H1 (cell line): ENCODE measurements around the gene NUP107. TPM values are rescaled to one million over a fixed set of nuclear protein-coding genes. Genes with fewer than 3 reads are reported as not detected.

ENCODE experiments used
- CTCF ChIA-PET: fragments of 300-600 bp; sonication (Branson Sonifier 250); formaldehyde crosslinking; loops from one replicate; lab custom pipeline; 2021; ENCODE audit not compliant: partially characterized antibody; lab: Charles Lee
- POLR2A ChIA-PET: fragments of 300-600 bp; sonication (Branson Sonifier 250); formaldehyde crosslinking; loops from one replicate; lab custom pipeline; 2021; ENCODE audit warnings: inconsistent platforms; ENCODE audit not compliant: partially characterized antibody; lab: Charles Lee
- DNase-seq, 2 experiments: peaks; one replicate each; pipeline versions ENCODE4 v3.0.0 to v3.0.0-alpha.2; 2010 to 2022; ENCODE audit warnings: low spot score in 2 of 2, low read depth in 1 of 2, mixed read lengths in 1 of 2
- FAIRE-seq: peaks from 2 replicates; lab custom pipeline; 2011; peaks lifted over from hg19 to GRCh38; lab: Jason Lieb, UNC
- H2AFZ ChIP-seq: 2 replicates; pipeline ENCODE4 v1.8.1; 2012; ENCODE audit warnings: low read length, inconsistent platforms
- H2AK5ac ChIP-seq: 2 replicates; pipeline ENCODE4 v1.6.1; 2013; ENCODE audit warnings: low read depth, low read length
- H2BK120ac ChIP-seq: replicated peaks from 2 replicates; pipeline ENCODE3; 2013; ENCODE audit warnings: low read depth, low read length, inconsistent platforms
- H2BK12ac ChIP-seq: 2 replicates; pipeline ENCODE4 v1.6.1; 2013; ENCODE audit warnings: low read depth, low read length
- H2BK15ac ChIP-seq: 2 replicates; pipeline ENCODE4 v1.6.1; 2013; ENCODE audit warnings: low read length
- H2BK20ac ChIP-seq: 2 replicates; pipeline ENCODE4 v1.6.1; 2013; ENCODE audit warnings: low read length
- H2BK5ac ChIP-seq: 2 replicates; pipeline ENCODE4 v1.6.1; 2013; ENCODE audit warnings: low read depth, low read length
- H3K14ac ChIP-seq: 2 replicates; pipeline ENCODE4 v1.6.1; 2013; ENCODE audit warnings: inconsistent platforms; ENCODE audit not compliant: insufficient read length
- H3K18ac ChIP-seq: 2 replicates; pipeline ENCODE4 v1.6.1; 2013; ENCODE audit warnings: low read length; ENCODE audit errors: extremely low read depth
- H3K23ac ChIP-seq: 2 replicates; pipeline ENCODE4 v1.6.1; 2013; ENCODE audit warnings: inconsistent platforms; ENCODE audit not compliant: insufficient read length
- H3K23me2 ChIP-seq: 2 replicates; pipeline ENCODE4 v1.6.1; 2013; ENCODE audit warnings: low read depth, low read length
- H3K27ac ChIP-seq: 2 replicates; pipeline ENCODE4 v1.6.1; 2011; ENCODE audit warnings: low read depth, low read length, inconsistent platforms
- H3K27me3 ChIP-seq, 4 experiments: replicated peaks in 1 of 4; 1 replicate in 1 of 4; 2 replicates in 3 of 4; pipeline versions ENCODE4 v1.6.1 to v1.8.1; 2011 to 2013; ENCODE audit warnings: low read length in 3 of 4, mild to moderate bottlenecking in 3 of 4, inconsistent platforms in 2 of 4, mixed read lengths in 2 of 4, moderate library complexity in 1 of 4; ENCODE audit not compliant: control insufficient read depth in 3 of 4, insufficient read depth in 3 of 4; ENCODE audit errors: extremely low read depth in 1 of 4
- H3K36me3 ChIP-seq, 4 experiments: 2 replicates each; pipeline versions ENCODE4 v1.6.1 to v1.8.1; 2011 to 2013; ENCODE audit warnings: mild to moderate bottlenecking in 4 of 4, low read length in 3 of 4, moderate library complexity in 2 of 4, control low read depth in 1 of 4, inconsistent platforms in 1 of 4; ENCODE audit not compliant: insufficient read depth in 4 of 4, control insufficient read depth in 2 of 4
- H3K4ac ChIP-seq: replicated peaks from 2 replicates; pipeline ENCODE3; 2013; ENCODE audit warnings: low read length, low read depth, mixed read lengths, inconsistent platforms; ENCODE audit not compliant: insufficient read length
- H3K4me1 ChIP-seq, 4 experiments: replicated peaks in 1 of 4; 1 replicate in 1 of 4; 2 replicates in 3 of 4; pipeline versions ENCODE4 v1.6.1 to v1.8.1; 2011 to 2013; ENCODE audit warnings: low read length in 3 of 4, inconsistent platforms in 2 of 4, mixed read lengths in 1 of 4; ENCODE audit not compliant: insufficient read depth in 4 of 4, control insufficient read depth in 3 of 4
- H3K4me2 ChIP-seq, 2 experiments: 2 replicates each; pipeline versions ENCODE4 v1.6.1 to v1.8.1; 2011 to 2013; ENCODE audit warnings: low read depth in 2 of 2, low read length in 2 of 2, control low read depth in 1 of 2, inconsistent platforms in 1 of 2, mild to moderate bottlenecking in 1 of 2; ENCODE audit not compliant: insufficient read depth in 1 of 2
- H3K4me3 ChIP-seq, 4 experiments: fragments of 200-600, 300-600 bp in 1 of 4; sonication (generic), shearing (Covaris generic), sonication (Bioruptor Twin) in 1 of 4; 2 replicates each; pipeline versions ENCODE4 v1.5.1 to v1.8.1; 2011 to 2016; ENCODE audit warnings: low read length in 4 of 4, low read depth in 3 of 4, control low read depth in 2 of 4, inconsistent platforms in 2 of 4, mild to moderate bottlenecking in 2 of 4, mixed read lengths in 1 of 4, moderate library complexity in 1 of 4; ENCODE audit not compliant: insufficient read depth in 2 of 4; ENCODE audit errors: extremely low read depth in 1 of 4
- H3K56ac ChIP-seq: replicated peaks from 2 replicates; pipeline ENCODE3; 2013; ENCODE audit warnings: low read depth, mild to moderate bottlenecking, mixed read lengths, low read length, inconsistent platforms; ENCODE audit not compliant: insufficient read length
- H3K79me1 ChIP-seq: 2 replicates; pipeline ENCODE4 v1.6.1; 2013; ENCODE audit warnings: low read depth, low read length, control low read depth
- H3K79me2 ChIP-seq, 2 experiments: 2 replicates each; pipeline versions ENCODE4 v1.6.1 to v1.8.1; 2012 to 2013; ENCODE audit warnings: low read length in 2 of 2, mild to moderate bottlenecking in 2 of 2, inconsistent platforms in 1 of 2; ENCODE audit not compliant: insufficient read depth in 2 of 2, control insufficient read depth in 1 of 2
- H3K9ac ChIP-seq, 4 experiments: replicated peaks in 1 of 4; 1 replicate in 1 of 4; 2 replicates in 3 of 4; pipeline versions ENCODE4 v1.6.1 to v1.8.1; 2011 to 2013; ENCODE audit warnings: low read depth in 3 of 4, low read length in 3 of 4, control low read depth in 2 of 4, mild to moderate bottlenecking in 2 of 4, moderate library complexity in 2 of 4, inconsistent platforms in 1 of 4; ENCODE audit errors: extremely low read depth in 1 of 4
- H3K9me3 ChIP-seq, 2 experiments: 2 replicates each; pipeline versions ENCODE4 v1.6.1 to v1.8.1; 2012 to 2013; ENCODE audit warnings: mild to moderate bottlenecking in 2 of 2, moderate library complexity in 2 of 2, control low read depth in 1 of 2, inconsistent platforms in 1 of 2, low read depth in 1 of 2, low read length in 1 of 2, mixed read lengths in 1 of 2; ENCODE audit not compliant: insufficient read depth in 2 of 2
- H4K20me1 ChIP-seq, 2 experiments: replicated peaks in 1 of 2; 2 replicates each; pipeline versions ENCODE3 to v1.8.1; 2011 to 2013; ENCODE audit warnings: inconsistent platforms in 2 of 2, low read length in 2 of 2, mild to moderate bottlenecking in 1 of 2; ENCODE audit not compliant: insufficient read depth in 2 of 2, control insufficient read depth in 1 of 2
- H4K5ac ChIP-seq: 2 replicates; pipeline ENCODE4 v1.6.1; 2013; ENCODE audit warnings: low read length, low read depth, mixed read lengths, inconsistent platforms; ENCODE audit not compliant: insufficient read length
- H4K8ac ChIP-seq: 2 replicates; pipeline ENCODE4 v1.8.0; 2013; ENCODE audit warnings: mild to moderate bottlenecking, moderate library complexity, low read length, inconsistent platforms; ENCODE audit not compliant: insufficient read depth; ENCODE audit errors: extremely low read depth
- H4K91ac ChIP-seq: replicated peaks from 2 replicates; pipeline ENCODE3; 2013; ENCODE audit warnings: low read length, mixed read lengths, inconsistent platforms; ENCODE audit not compliant: insufficient read length
- BCL11A ChIP-seq, 2 experiments: IDR thresholded peaks; one replicate each; pipeline ENCODE4 v1.6.1; 2011; ENCODE audit warnings: low read depth in 2 of 2, low read length in 2 of 2, mild to moderate bottlenecking in 2 of 2
- CHD1 ChIP-seq: IDR thresholded peaks from 2 replicates; pipeline ENCODE4 v1.6.1; 2012; ENCODE audit warnings: low read depth, low read length, improper control_type of control experiment
- CREB1 ChIP-seq: IDR thresholded peaks from 2 replicates; pipeline ENCODE4 v1.6.1; 2012; ENCODE audit warnings: inconsistent platforms
- E2F6 ChIP-seq: IDR thresholded peaks from 2 replicates; pipeline ENCODE4 v1.6.1; 2012; ENCODE audit warnings: inconsistent platforms
- EP300 ChIP-seq, 2 experiments: IDR thresholded peaks; 1 replicate in 1 of 2; 2 replicates in 1 of 2; pipeline ENCODE4 v1.6.1; 2011 to 2012; ENCODE audit warnings: low read depth in 2 of 2, low read length in 2 of 2, mild to moderate bottlenecking in 2 of 2, borderline replicate concordance in 1 of 2, inconsistent platforms in 1 of 2, moderate library complexity in 1 of 2
- HDAC6 ChIP-seq: IDR thresholded peaks from one replicate; pipeline ENCODE4 v1.7.1; 2012; ENCODE audit warnings: low read depth, mild to moderate bottlenecking, inconsistent platforms, low read length, moderate library complexity
- KDM4A ChIP-seq: IDR thresholded peaks from one replicate; pipeline ENCODE4 v1.7.1; 2012; ENCODE audit warnings: low read depth, mild to moderate bottlenecking, moderate library complexity, low read length, inconsistent platforms; ENCODE audit not compliant: severe bottlenecking
- KDM5A ChIP-seq: fragments of 200-600 bp; IDR thresholded peaks from 2 replicates; pipeline ENCODE4 v1.7.1; 2012; ENCODE audit warnings: mild to moderate bottlenecking, low read length, inconsistent platforms, mixed read lengths
- SRF ChIP-seq: IDR thresholded peaks from 2 replicates; pipeline ENCODE4 v1.6.1; 2011; ENCODE audit warnings: mild to moderate bottlenecking, low read depth, low read length, moderate library complexity
- TCF12 ChIP-seq: IDR thresholded peaks from 2 replicates; pipeline ENCODE4 v1.6.1; 2011; ENCODE audit warnings: low read depth, mild to moderate bottlenecking, low read length
- polyA plus RNA-seq, 7 experiments: library from polyadenylated mRNA; depleted of rRNA in 3 of 7; stranded (reverse) in 5 of 7; unstranded in 2 of 7; fragments of >200 nt in 5 of 7; fragments of 200-250 nt in 2 of 7; gene quantifications; 1 replicate in 5 of 7; 2 replicates in 1 of 7; 4 replicates in 1 of 7; pipeline versions ENCODE4 v1.2.1 to v1.2.3, GENCODE V29; 2011 to 2013; ENCODE audit warnings: missing spikeins in 2 of 7, mixed read lengths in 2 of 7
- total RNA-seq: library from RNA; stranded (reverse); fragmentation: NEBNext Ultra II Directional; extraction: Animal tissue kit (Norgen Biotek cat#: 25700); gene quantifications from 2 replicates; pipeline ENCODE4 v1.2.1, GENCODE V29; 2021

Gene NUP107
- total and polyA plus RNA-seq, 2 of the 8 experiments (the other 6 are each of a cell fraction or from before 2014, with no cell fraction given): 46.1 to 141 TPM

- TF ChIP-seq KDM5A: no peak
- no peak for TF ChIP-seq HDAC6
- TF ChIP-seq CREB1: no peak
- no peak for TF ChIP-seq EP300 (IDR thresholded peaks at IDR 0.05; ENCODE audit: borderline replicate concordance in 1 of 2, low read depth in 2 of 2, low read length in 2 of 2)
- TF ChIP-seq KDM4A: no peak
- TF ChIP-seq SRF: no peak
- TF ChIP-seq CHD1: no peak
- no peak for TF ChIP-seq BCL11A (IDR thresholded peaks at IDR 0.05; ENCODE audit: low read depth in 2 of 2, low read length in 2 of 2)
- TF ChIP-seq E2F6: no peak
- TF ChIP-seq TCF12: no peak
- no peak overlapping the region for H2BK5ac ChIP-seq
- H3K14ac ChIP-seq: no peak overlapping the region
- H4K20me1 ChIP-seq: no peaks in the 10 kb centered on the region
- H3K56ac ChIP-seq: no peak overlapping the region
- FAIRE-seq: no peak
- no peaks in the 10 kb centered on the region for H3K79me2 ChIP-seq
- ChIA-PET CTCF (no interaction called here), POLR2A (no interaction called here)
- no peaks in the 10 kb centered on the region for H3K9me3 ChIP-seq
- no peak overlapping the region for H2AFZ ChIP-seq
- no peak overlapping the region for H2BK12ac ChIP-seq
- no peak overlapping the region for H4K91ac ChIP-seq
- no peak overlapping the region for H2BK20ac ChIP-seq
- no peak overlapping the region for H2BK120ac ChIP-seq
- no peak overlapping the region for H3K4me3 ChIP-seq
- H2AK5ac ChIP-seq: no peak overlapping the region
- no peaks in the 10 kb centered on the region for H3K27me3 ChIP-seq
- no peak overlapping the region for H3K4ac ChIP-seq
- H3K23me2 ChIP-seq: no peaks in the 10 kb centered on the region; the same call in 1 of the 2 replicates
- H3K9ac ChIP-seq: no peak overlapping the region
- no peak for DNase-seq
- H3K27ac ChIP-seq: no peak overlapping the region
- H3K79me1 ChIP-seq: no peaks in the 10 kb centered on the region
- no peak overlapping the region for H4K8ac ChIP-seq
- no peak overlapping the region for H2BK15ac ChIP-seq
- H3K36me3 ChIP-seq: no peaks in the 10 kb centered on the region
- no peak overlapping the region for H3K23ac ChIP-seq
- no peaks in the 10 kb centered on the region for H3K4me1 ChIP-seq
- no peak overlapping the region for H3K4me2 ChIP-seq
- no peak overlapping the region for H4K5ac ChIP-seq
- H3K18ac ChIP-seq: no peak overlapping the region
Observed at GRCh38 chr12:68674376-68674775, 12.4 kb upstream of the NUP107 start.
